ENCODE measurements around the gene ZNF93. TPM values are rescaled to one million over a fixed set of nuclear protein-coding genes. Genes with fewer than 3 reads are reported as not detected.
"Not testable (repeated sequence)": the region's sequence is repeated elsewhere in the genome, so short reads cannot be mapped to it uniquely, and the experiment has no call there.

The ZNF93 gene
- 5.3 and 6.8 TPM in 2 replicates for total RNA-seq (2014; rRNA removed; shearing (Covaris generic))

DNA sequence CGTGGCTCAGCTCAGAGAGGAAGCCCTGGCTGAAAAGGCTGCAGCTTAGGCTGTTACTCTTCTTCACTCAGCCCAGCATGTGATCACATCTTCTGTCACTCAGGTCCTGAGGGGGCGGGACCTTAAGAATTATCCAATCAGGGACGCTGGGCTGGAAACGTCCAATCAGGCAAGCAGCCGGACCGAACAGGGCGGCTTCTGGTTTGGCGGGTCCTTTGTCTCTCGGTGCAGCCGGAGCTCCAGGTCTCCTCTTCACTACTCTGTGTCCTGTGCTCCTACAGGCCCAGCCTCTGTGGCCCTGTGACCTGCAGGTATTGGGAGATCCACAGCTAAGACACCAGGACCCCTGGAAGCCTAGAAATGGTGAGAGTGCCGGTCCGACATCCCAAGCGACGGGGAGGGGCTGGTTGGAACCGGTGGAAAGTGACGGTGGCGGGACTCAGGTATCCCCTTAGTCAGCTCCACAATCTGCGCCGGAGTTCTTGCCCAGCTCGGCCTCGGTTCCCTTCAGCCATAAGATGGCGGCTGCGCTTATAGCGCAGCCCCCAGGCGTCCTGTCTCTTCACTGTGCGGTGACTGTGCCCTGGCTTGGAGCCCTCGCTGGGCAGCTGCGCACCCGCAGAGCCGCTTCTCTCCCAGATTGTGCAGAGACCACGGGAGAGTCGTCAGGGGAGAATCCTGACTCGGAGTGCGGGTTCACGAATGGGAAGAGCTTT is at the start of gene ZNF93:
ZNF93 (plus strand) TSS at position 218 of the 716 bp plus-strand sequence; CDS start at position 361, 143 bp downstream.
- DNase-seq (ENCODE audit: low spot score), result peak; percentile 94

DNA sequence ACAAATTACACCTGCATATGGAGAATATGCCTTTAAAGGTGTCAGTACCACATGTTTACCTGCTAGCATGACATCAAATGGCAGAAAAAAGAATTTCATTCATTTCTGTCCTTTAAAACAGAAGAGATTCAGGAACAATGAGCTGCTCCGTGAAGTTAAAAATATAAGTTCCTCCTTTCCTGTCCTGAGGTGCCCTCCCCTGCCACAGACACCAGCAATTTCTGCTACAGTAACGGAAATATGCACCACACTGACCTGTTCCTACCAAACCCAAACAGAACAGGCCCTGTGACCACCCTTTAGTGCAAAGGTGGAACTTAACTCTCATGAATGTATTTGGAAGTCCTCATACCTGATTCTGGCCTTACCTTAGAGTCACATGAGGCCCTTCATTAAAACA is 49.0 kb upstream of the ZNF93 start:
- DNase-seq (ENCODE audit: low spot score), result not testable (repeated sequence)

DNA sequence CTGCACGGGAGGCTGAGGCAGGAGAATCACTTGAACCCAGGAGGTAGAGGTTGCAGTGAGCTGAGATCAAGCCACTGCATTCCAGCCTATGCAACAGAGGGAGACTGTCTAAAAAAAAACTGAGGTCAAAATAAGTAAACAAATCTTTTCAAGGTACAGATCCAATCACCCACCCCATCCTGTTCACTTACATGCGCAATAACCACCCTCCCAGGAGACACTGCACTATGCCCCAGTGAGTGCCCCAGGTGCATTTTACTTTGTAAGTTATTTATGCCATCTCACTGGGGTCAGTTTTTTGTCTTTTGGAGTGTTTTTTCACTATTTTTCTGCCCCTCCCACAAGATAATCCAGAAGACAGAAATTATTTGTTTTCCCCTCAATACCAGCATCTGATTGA is 42.0 kb upstream of the ZNF93 start:
- DNase-seq (ENCODE audit: low spot score), result no peak

DNA sequence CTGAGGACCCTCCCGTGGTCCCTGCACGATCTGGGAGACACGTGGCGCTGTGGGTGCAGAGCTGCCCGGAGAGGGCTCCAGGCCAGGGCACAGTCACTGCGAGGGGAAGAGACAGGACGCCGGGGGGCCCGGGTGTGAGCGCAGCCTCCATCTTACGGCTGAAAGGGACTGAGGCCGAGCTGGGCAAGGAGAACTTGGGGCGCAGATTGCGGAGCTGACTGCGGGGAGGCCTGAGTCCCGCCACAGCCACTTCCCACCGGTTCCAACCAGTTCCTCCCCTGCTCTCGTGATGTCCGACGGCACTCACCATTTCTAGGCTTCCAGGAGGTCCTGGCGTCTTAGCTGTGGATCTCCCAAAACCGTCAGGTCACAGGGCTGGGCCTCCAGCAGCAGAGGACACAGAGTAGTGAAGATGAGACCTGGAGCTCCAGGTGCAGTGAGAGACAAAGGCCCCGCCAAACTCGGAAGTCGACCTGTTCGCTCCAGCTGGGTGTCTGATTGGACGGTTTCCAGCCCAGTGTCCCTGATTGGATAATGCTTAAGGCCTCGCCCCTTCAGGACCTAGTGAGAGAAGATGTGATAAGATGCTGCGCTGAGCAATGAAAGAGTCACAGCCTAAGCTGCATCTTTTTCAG is 39.9 kb upstream of the ZNF93 start:
- DNase-seq (ENCODE audit: low spot score), result no peak

DNA sequence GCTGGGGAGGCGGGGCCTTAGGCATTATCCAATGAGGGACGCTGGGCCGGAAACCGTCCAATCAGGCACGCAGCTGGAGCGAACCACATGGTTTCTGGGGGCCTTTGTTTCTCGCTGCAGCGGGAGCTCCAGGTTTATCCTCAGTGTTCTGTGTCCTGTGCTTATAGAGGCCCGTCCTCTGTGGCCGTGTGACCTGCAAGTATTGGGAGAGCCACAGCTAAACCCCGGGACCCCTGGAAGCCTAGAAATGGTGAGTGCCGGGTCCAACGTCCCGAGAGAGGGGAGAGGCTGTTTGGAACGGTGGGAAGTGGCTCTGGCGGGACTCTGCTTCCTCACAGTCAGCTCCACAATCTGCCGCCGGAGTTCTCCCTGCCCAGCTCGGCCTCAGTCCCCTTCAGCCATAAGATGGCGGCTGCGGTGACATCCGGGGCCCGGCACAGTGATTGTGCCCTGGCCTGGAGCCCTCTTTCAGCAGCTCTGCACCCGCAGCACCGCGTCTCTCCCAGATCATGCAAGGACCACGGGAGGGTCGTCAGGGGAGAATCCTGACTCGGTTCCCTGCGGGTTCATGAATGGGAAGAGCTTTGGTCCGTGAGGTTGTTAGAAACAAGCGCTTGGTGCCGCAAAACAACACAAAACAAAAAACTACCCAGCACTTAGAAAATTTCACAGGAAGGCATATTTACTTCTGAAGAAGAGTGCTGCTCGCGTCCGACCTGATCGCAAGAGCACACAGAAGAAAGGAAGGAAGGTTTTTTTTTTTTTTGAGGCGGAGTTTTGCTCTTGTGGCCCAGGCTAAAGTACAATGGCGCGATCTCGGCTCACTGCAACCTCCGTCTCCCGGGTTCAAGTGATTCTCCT is 34.8 kb upstream of the ZNF93 start, which contains the start of gene ZNF253:
ZNF253 (plus strand) TSS at position 133 of the 861 bp plus-strand sequence; CDS start at position 248, 115 bp downstream.
- DNase-seq (ENCODE audit: low spot score), result peak; percentile 90

DNA sequence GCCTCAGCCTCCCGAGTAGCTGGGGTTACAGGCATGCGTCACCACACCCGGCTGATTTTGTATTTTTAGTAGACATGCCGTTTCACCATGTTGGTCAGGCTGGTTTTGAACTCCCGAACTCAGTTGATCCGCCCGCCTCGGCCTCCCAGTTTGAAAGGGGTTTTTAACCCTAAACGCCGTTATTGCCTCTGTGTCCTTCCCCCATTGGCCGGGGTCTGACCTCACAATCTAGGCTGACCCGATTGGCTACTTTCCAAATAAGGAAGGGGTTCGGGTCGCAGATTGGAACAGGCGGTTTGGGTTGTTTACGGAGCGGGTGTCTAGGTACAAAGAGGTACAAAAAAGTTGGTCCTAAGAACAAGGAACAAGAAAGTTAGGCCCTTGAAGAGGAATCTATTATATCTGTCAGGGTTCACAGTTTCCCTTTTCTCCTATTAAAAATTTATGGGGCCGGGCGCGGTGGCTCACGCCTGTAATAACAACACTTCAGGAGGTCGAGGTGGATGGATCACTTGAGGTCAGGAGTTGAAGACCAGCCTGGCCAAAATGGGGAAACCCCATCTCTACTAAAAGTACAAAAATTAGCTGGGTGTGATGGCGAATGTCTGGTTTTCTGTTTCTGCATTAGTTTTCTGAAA is 34.0 kb upstream of the ZNF93 start:
- DNase-seq (ENCODE audit: low spot score), result no peak

DNA sequence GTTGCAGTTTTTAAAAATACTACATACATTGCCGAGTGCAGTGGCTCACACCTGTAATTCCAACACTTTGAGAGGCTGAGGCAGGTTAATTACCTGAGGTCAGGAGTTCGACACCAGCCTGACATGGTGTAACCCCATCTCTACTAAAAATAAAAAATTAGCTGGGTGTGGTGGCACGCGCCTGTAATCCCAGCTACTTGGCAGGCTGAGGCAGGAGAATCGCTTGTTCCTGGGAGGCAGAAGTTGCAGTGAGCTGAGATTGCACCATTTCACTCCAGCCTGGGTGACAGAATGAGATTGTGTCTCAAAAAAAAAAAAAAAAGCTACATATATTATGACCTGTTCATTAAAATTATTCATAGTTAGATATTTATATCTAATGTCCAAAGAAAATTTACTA is 30.7 kb upstream of the ZNF93 start:
- DNase-seq (ENCODE audit: low spot score), result not testable (repeated sequence)

DNA sequence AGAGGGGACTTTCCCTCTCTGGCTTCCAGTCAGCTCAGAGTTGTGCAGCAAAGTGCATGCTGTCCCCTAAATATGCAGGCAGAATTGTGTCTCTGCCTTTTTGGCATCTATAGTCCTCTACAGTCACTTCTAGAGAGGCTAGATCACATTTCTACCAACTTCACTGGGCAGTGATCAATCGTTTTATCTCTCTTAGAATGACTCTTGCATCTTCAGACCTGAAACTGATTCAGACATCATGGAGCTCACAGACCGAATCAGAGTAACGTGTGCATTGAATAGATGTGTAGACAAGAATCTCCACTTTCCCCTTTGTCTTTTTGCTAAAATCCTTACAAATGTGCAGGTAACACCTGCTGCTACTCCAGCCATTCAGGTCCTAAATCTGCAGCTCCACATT is 28.8 kb upstream of the ZNF93 start:
- DNase-seq (ENCODE audit: low spot score), result no peak

DNA sequence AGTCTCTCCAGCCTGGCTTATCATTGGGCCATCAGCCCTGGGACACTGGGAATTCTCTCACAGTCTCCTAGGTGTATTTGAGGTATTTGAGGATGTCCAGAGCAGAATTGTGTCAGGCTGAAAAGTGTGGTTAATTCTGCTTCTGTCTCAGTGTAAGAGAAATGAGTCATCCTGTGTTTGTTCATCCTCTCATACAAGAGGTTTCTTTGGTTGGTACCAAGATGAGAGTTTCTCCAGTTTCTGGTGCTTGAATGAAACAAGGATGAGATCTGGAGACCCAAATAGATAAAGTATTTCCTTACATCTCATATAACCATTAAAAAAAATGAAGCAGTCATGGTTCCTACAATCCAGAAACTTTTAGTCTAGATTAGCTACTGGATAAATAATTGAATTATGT is 27.4 kb upstream of the ZNF93 start:
- no peak for DNase-seq (ENCODE audit: low spot score)

DNA sequence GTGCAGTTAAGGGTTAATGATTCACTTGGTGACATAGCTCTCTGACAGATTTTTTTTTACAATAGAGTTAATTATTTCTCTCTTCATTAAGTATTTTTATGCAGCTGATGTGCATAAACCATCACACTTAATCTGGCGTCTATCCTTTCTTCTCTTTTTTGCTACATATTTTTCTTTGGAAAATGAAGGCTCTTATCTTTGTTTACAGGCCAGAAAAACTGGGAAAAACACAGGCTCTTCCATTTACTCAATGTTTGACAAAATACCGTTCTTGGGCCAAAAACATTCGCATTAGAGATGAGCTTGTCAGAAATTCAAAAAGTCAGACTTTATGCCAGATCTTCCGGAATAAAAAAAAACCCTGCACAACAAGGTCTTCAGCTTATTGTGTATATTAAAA is 23.0 kb upstream of the ZNF93 start:
- no peak for DNase-seq (ENCODE audit: low spot score)

DNA sequence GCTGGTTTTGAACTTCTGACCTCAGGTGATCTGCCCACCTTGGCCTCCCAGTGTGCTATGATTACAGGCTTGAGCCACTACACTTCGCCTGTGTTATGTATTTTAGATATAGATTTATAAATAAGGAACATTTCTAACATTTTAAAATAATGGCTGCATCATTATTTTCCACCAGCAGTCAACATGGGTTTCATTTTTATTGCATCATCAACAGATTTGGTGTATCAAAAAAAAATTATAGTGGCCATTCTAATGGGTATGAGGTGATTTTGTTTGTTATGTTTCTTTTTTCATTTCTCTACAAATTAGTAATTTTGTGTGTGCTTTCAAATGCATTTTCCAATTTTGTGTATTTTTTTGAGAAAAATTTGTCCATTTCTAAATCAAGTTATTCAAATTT is 16.2 kb upstream of the ZNF93 start:
- DNase-seq (ENCODE audit: low spot score), result no peak

DNA sequence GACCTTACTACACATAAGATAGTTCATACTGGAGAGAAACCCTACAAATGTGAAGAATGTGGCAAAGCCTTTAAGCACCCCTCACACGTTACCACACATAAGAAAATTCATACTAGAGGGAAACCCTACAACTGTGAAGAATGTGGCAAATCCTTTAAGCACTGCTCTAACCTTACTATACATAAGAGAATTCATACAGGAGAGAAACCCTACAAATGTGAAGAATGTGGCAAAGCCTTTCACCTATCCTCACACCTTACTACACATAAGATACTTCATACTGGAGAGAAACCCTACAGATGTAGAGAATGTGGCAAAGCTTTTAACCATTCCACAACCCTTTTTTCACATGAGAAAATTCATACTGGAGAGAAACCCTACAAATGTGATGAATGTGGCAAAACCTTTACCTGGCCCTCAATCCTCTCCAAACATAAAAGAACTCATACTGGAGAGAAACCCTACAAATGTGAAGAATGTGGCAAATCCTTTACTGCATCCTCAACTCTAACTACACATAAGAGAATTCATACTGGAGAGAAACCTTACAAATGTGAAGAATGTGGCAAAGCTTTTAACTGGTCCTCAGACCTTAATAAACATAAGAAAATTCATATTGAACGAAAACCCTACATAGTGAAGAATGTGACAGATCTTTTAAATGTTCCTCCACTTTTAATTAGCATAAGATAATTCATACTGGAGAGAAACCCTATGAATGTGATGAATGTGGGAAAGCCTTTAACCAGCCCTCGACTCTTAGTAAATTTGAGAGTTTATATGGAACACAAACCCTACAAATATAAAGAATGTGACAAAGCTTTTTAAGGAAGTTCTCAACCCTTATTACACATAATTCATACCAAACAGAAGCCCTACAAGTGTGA is 8.4 kb upstream of the ZNF93 start:
- DNase-seq (ENCODE audit: low spot score), result not testable (repeated sequence)

DNA sequence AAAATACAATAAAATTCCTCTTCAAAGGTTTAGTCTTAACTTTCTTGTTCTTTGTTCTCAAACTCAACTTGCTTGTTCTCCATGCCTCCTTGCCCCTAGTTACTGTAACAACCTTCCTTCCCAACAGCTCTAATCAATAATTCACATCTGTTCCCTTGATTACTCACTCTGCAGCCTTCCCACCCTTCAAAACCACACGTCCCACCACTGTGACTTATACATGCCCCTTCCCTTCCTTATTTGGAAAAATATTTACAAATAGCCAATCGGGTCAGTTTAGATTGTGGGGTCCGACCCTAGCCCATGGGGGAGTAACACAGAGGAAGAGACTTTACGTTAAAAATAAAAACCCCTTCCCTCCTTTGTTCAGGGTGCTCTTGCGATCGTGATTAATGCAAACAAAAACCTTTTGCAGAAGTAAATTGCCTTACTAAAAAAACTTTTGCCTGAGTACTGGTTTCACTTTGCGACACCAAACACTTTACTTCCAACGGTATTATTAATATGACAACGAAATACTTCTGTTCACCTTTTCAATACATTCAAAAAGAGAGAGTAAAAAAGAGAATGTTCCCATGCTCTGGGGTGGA is 512 bp upstream of the ZNF93 start:
- peak; percentile 39 for DNase-seq (ENCODE audit: low spot score)

DNA sequence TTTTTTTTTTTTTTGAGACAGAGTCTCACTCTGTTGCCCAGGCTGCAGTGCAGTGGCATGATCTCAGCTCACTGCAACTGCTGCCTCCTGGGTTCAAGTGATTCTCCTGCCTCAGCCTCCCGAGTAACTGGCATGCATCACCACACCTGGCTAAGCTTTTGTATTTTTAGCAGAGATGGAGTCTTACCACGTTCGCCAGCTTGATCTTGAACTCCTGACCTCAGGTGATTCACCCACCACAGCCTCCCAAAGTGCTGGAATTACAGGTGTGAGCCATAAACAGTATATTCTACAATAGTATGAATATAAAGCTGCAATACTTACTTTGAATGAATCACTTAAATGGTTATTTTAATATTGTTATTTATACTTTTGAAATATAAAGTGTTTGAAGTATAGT is 6.8 kb downstream of the ZNF93 start:
- DNase-seq (ENCODE audit: low spot score), result not testable (repeated sequence)

DNA sequence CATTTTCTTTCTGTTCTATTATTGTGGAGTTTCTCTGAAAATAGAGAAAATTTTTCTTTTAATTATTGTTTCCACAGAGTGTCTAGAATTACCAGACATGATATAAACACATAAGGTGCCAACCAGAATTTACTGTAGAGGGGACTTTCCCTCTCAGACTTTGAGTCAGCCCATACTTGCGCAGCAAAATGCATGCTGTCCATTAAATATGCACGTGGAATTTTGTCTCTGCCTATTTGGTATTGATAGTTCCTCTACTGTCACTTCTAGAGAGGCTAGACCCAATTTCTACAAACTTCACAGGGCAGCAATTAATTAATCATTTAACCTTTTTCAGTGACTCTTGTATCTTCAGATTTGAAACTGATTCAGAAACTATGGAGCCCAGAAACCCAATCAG is 8.9 kb downstream of the ZNF93 start:
- DNase-seq (ENCODE audit: low spot score), result no peak

DNA sequence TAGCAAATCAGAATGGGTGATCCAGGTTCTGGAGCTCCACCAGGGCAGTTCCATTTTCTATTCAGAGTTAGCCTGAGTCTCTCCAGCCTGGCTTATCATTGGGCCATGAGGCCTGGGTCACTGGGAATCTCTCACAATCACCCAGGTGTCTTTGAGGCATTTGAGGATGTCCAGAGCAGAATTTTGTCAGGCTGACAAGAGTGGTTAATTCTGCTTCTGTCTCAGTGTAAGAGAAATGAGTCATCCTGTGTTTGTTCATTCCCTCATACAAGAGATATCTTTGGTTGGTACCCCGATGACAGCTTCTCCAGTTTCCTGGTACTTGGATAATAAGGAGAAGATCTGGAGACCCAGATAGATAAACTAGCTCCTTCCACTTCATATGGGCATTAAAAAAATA is 10.4 kb downstream of the ZNF93 start:
- DNase-seq (ENCODE audit: low spot score), result no peak

DNA sequence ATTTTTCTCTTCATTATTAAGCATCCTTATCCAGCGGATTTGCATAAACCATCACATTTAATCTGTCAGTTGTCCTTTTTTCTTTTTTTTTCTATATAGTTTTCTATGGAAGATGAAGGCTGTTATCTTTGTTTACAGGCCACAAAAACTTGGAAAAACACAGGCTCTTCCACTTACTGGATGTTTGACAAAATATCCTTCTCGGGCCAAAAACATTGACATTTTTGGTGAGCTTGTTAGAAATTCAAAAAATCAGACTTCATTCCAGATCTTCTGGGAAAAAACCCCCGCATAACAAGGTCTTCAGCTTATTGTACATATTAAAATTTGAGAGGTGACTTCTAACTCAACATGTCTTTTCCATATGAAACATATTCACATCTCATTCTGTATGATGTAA is 13.8 kb downstream of the ZNF93 start:
- DNase-seq (ENCODE audit: low spot score), result no peak

DNA sequence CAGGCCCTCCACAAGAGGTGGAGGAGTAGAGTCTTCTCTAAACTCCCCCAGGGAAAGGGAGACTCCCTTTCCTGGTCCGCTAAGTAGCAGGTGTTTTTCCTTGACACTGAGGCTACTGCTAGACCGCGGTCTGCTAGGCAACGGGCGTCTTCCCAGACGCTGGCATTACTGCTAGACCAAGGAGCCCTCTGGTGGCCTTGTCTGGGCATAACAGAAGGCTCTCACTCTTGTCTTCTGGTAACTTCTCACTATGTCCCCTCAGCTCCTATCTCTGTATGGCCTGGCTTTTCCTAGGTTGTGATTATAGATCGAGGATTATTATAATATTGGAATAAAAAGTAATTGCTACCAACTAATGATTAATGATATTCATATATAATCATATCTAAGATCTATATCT is 29.7 kb downstream of the ZNF93 start:
- not testable (repeated sequence) for DNase-seq (ENCODE audit: low spot score)

DNA sequence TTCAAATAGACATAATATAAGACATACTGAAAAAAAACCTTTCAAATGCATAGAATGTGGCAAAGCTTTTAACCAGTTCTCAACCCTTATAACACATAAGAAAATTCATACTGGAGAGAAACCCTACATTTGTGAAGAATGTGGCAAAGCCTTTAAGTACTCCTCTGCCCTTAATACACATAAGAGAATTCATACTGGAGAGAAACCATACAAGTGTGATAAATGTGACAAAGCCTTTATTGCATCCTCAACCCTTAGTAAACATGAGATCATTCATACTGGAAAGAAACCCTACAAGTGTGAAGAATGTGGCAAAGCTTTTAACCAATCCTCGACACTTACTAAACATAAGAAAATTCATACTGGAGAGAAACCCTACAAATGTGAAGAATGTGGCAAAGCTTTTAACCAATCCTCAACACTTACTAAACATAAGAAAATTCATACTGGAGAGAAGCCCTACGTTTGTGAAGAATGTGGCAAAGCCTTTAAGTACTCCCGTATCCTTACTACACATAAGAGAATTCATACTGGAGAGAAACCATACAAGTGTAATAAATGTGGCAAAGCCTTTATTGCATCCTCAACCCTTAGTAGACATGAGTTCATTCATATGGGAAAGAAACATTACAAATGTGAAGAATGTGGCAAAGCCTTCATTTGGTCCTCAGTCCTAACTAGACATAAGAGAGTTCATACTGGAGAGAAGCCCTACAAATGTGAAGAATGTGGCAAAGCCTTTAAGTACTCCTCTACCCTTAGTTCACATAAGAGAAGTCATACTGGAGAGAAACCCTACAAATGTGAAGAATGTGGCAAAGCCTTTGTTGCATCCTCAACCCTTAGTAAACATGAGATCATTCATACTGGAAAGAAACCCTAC is 32.9 kb downstream of the ZNF93 start:
- not testable (repeated sequence) for DNase-seq (ENCODE audit: low spot score)

Measured in A172 (cell line).